ENCODE measurements around the gene PRKN. TPM values are rescaled to one million over a fixed set of nuclear protein-coding genes. Genes with fewer than 3 reads are reported as not detected.

Gene PRKN
- total and polyA plus RNA-seq, 2 experiments from 2014 or later: 0.10 to 0.84 TPM

DNA sequence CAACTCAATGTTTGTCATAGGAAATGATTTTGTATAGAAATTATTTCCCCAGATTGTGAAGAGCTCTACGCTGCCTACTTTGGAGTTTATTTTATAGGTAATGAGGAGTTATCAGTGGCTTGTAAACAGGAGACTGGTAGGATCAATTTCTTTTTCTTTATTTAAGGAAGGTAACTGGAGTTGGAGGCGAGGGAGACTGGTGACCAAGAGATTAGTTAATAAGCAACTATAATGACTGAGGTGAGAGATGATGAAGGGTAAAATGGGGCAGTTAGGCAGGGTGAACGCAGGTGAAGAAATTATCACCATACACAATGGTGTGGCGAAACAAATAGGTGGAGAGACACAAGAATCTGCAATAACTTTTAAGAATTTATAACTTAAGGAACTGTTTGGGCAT is 100.2 kb downstream of the PRKN start:
- Histone ChIP-seq H3K36me3 (ENCODE audit: insufficient read depth) (no peaks in the 10 kb centered on the region), H3K4me3 (no peak overlapping the region), H3K27ac (ENCODE audit: low read depth) (no peak overlapping the region), H3K79me2 (replicated peaks; ENCODE audit: insufficient read depth) (no peaks in the 10 kb centered on the region), H3K4me2 (no peak overlapping the region), H3K9me2 (ENCODE audit: insufficient read depth) (peaks cover 8% of the 10 kb centered on the region), H3F3A (replicated peaks; ENCODE audit: low read depth) (no peaks in the 10 kb centered on the region), H4K20me1 (replicated peaks; ENCODE audit: insufficient read depth) (no peaks in the 10 kb centered on the region), H2AFZ (no peak overlapping the region), H3K27me3 (ENCODE audit: insufficient read depth) (no peaks in the 10 kb centered on the region), H3K4me1 (ENCODE audit: insufficient read depth) (peaks cover 14% of the 10 kb centered on the region)
- H3K27me3 Mint-ChIP-seq (ENCODE audit: insufficient read depth, low read depth, poor library complexity): peaks cover 3% of the 10 kb centered on the region
- ATAC-seq (no peak), DNase-seq (ENCODE audit: low spot score) (no peak)
- peaks cover 20% of the 10 kb centered on the region for H3K4me1 Mint-ChIP-seq
- no peak overlapping the region for H3K4me3 Mint-ChIP-seq
- peaks cover 4% of the 10 kb centered on the region; the same call in 1 of the 3 replicates for H3K36me3 Mint-ChIP-seq (ENCODE audit: low read depth)
- H3K9me3 Mint-ChIP-seq: no peaks in the 10 kb centered on the region; the same call in 2 of the 3 replicates
- no peak overlapping the region for H3K27ac Mint-ChIP-seq
- TF ChIP-seq JUNB (IDR thresholded peaks at IDR 0.05; ENCODE audit: unreplicated experiment) (no peak), ZNF331 (CRISPR knock-in tag; IDR thresholded peaks at IDR 0.05; ENCODE audit: low read depth) (no peak), ZNF114 (CRISPR knock-in tag; IDR thresholded peaks at IDR 0.05) (no peak), EZH2 (IDR thresholded peaks at IDR 0.05; ENCODE audit: low read depth, unreplicated experiment) (no peak), NANOG (IDR thresholded peaks at IDR 0.05; ENCODE audit: borderline replicate concordance) (no peak), STAT1 (IDR thresholded peaks at IDR 0.05; ENCODE audit: unreplicated experiment) (no peak), CREB1 (CRISPR knock-in tag; IDR thresholded peaks at IDR 0.05; ENCODE audit: low read depth) (no peak), POLR2AphosphoS5 (IDR thresholded peaks at IDR 0.05; ENCODE audit: low read depth) (no peak), EZH2phosphoT487 (IDR thresholded peaks at IDR 0.05; ENCODE audit: unreplicated experiment) (no peak)
- TF ChIP-seq, protein P1, sequence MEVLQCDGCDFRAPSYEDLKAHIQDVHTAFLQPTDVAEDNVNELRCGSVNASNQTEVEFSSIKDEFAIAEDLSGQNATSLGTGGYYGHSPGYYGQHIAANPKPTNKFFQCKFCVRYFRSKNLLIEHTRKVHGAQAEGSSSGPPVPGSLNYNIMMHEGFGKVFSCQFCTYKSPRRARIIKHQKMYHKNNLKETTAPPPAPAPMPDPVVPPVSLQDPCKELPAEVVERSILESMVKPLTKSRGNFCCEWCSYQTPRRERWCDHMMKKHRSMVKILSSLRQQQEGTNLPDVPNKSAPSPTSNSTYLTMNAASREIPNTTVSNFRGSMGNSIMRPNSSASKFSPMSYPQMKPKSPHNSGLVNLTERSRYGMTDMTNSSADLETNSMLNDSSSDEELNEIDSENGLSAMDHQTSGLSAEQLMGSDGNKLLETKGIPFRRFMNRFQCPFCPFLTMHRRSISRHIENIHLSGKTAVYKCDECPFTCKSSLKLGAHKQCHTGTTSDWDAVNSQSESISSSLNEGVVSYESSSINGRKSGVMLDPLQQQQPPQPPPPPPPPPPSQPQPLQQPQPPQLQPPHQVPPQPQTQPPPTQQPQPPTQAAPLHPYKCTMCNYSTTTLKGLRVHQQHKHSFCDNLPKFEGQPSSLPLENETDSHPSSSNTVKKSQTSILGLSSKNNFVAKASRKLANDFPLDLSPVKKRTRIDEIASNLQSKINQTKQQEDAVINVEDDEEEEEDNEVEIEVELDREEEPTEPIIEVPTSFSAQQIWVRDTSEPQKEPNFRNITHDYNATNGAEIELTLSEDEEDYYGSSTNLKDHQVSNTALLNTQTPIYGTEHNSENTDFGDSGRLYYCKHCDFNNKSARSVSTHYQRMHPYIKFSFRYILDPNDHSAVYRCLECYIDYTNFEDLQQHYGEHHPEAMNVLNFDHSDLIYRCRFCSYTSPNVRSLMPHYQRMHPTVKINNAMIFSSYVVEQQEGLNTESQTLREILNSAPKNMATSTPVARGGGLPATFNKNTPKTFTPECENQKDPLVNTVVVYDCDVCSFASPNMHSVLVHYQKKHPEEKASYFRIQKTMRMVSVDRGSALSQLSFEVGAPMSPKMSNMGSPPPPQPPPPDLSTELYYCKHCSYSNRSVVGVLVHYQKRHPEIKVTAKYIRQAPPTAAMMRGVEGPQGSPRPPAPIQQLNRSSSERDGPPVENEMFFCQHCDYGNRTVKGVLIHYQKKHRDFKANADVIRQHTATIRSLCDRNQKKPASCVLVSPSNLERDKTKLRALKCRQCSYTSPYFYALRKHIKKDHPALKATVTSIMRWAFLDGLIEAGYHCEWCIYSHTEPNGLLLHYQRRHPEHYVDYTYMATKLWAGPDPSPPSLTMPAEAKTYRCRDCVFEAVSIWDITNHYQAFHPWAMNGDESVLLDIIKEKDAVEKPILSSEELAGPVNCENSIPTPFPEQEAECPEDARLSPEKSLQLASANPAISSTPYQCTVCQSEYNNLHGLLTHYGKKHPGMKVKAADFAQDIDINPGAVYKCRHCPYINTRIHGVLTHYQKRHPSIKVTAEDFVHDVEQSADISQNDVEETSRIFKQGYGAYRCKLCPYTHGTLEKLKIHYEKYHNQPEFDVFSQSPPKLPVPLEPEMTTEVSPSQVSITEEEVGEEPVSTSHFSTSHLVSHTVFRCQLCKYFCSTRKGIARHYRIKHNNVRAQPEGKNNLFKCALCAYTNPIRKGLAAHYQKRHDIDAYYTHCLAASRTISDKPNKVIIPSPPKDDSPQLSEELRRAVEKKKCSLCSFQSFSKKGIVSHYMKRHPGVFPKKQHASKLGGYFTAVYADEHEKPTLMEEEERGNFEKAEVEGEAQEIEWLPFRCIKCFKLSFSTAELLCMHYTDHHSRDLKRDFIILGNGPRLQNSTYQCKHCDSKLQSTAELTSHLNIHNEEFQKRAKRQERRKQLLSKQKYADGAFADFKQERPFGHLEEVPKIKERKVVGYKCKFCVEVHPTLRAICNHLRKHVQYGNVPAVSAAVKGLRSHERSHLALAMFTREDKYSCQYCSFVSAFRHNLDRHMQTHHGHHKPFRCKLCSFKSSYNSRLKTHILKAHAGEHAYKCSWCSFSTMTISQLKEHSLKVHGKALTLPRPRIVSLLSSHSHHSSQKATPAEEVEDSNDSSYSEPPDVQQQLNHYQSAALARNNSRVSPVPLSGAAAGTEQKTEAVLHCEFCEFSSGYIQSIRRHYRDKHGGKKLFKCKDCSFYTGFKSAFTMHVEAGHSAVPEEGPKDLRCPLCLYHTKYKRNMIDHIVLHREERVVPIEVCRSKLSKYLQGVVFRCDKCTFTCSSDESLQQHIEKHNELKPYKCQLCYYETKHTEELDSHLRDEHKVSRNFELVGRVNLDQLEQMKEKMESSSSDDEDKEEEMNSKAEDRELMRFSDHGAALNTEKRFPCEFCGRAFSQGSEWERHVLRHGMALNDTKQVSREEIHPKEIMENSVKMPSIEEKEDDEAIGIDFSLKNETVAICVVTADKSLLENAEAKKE (CRISPR knock-in tag; IDR thresholded peaks at IDR 0.05): no peak
- TF ChIP-seq, protein P2, sequence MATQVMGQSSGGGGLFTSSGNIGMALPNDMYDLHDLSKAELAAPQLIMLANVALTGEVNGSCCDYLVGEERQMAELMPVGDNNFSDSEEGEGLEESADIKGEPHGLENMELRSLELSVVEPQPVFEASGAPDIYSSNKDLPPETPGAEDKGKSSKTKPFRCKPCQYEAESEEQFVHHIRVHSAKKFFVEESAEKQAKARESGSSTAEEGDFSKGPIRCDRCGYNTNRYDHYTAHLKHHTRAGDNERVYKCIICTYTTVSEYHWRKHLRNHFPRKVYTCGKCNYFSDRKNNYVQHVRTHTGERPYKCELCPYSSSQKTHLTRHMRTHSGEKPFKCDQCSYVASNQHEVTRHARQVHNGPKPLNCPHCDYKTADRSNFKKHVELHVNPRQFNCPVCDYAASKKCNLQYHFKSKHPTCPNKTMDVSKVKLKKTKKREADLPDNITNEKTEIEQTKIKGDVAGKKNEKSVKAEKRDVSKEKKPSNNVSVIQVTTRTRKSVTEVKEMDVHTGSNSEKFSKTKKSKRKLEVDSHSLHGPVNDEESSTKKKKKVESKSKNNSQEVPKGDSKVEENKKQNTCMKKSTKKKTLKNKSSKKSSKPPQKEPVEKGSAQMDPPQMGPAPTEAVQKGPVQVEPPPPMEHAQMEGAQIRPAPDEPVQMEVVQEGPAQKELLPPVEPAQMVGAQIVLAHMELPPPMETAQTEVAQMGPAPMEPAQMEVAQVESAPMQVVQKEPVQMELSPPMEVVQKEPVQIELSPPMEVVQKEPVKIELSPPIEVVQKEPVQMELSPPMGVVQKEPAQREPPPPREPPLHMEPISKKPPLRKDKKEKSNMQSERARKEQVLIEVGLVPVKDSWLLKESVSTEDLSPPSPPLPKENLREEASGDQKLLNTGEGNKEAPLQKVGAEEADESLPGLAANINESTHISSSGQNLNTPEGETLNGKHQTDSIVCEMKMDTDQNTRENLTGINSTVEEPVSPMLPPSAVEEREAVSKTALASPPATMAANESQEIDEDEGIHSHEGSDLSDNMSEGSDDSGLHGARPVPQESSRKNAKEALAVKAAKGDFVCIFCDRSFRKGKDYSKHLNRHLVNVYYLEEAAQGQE (IDR thresholded peaks at IDR 0.05; ENCODE audit: unreplicated experiment): no peak
- TF ChIP-seq, protein P3, sequence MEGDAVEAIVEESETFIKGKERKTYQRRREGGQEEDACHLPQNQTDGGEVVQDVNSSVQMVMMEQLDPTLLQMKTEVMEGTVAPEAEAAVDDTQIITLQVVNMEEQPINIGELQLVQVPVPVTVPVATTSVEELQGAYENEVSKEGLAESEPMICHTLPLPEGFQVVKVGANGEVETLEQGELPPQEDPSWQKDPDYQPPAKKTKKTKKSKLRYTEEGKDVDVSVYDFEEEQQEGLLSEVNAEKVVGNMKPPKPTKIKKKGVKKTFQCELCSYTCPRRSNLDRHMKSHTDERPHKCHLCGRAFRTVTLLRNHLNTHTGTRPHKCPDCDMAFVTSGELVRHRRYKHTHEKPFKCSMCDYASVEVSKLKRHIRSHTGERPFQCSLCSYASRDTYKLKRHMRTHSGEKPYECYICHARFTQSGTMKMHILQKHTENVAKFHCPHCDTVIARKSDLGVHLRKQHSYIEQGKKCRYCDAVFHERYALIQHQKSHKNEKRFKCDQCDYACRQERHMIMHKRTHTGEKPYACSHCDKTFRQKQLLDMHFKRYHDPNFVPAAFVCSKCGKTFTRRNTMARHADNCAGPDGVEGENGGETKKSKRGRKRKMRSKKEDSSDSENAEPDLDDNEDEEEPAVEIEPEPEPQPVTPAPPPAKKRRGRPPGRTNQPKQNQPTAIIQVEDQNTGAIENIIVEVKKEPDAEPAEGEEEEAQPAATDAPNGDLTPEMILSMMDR (conservative IDR thresholded peaks at IDR 0.05; ENCODE audit: low read depth in 2 of 2): no peak
- TF ChIP-seq, protein P4, sequence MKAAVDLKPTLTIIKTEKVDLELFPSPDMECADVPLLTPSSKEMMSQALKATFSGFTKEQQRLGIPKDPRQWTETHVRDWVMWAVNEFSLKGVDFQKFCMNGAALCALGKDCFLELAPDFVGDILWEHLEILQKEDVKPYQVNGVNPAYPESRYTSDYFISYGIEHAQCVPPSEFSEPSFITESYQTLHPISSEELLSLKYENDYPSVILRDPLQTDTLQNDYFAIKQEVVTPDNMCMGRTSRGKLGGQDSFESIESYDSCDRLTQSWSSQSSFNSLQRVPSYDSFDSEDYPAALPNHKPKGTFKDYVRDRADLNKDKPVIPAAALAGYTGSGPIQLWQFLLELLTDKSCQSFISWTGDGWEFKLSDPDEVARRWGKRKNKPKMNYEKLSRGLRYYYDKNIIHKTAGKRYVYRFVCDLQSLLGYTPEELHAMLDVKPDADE (IDR thresholded peaks at IDR 0.05): no peak

All from GM23338 (cell line).